Activated B cell treated with CpG ODN at 0.5 μM for 24 hours (primary cell): Measurements from ENCODE around the gene ZNF280C. TPM values are rescaled to one million over a fixed set of nuclear protein-coding genes. Genes with fewer than 3 reads are reported as not detected.

Experiments used
- ATAC-seq: fragments of 200-7000 bp; cut with Tn5 transposase; one replicate; pipeline ENCODE4 v1.10.0; 2021; ENCODE audit warnings: low read depth, mild to moderate bottlenecking, moderate library complexity
- CTCF ChIA-PET: fragments of 350-600 bp; sonication (Branson Sonifier 250); formaldehyde crosslinking; loops from one replicate; lab custom pipeline; 2021; ENCODE audit warnings: antibody characterized with exemption; lab: Charles Lee
- POLR2A ChIA-PET: fragments of 350-600 bp; sonication (Branson Sonifier 250); formaldehyde crosslinking; loops from one replicate; lab custom pipeline; 2021; ENCODE audit warnings: antibody characterized with exemption; lab: Charles Lee
- DNase-seq: peaks from one replicate; pipeline ENCODE4 v3.0.0; 2022
- H3K27ac Mint-ChIP-seq: one replicate; pipeline ENCODE4 v1.8.0; 2020; ENCODE audit warnings: mixed read lengths
- H3K27me3 Mint-ChIP-seq: one replicate; pipeline ENCODE4 v1.8.0; 2021; ENCODE audit warnings: mixed read lengths
- H3K36me3 Mint-ChIP-seq: one replicate; pipeline ENCODE4 v1.8.0; 2021; ENCODE audit warnings: low read depth, mixed read lengths
- H3K4me1 Mint-ChIP-seq: one replicate; pipeline ENCODE4 v1.8.0; 2021; ENCODE audit warnings: mixed read lengths
- H3K4me3 Mint-ChIP-seq: one replicate; pipeline ENCODE4 v1.8.0; 2020; ENCODE audit warnings: mild to moderate bottlenecking, mixed read lengths
- H3K9me3 Mint-ChIP-seq: one replicate; pipeline ENCODE4 v1.8.0; 2020; ENCODE audit warnings: mixed read lengths
- CTCF ChIP-seq: fragments of 200-600 bp; IDR thresholded peaks from one replicate; pipeline ENCODE4 v1.8.0; 2022; ENCODE audit warnings: antibody characterized with exemption, mild to moderate bottlenecking
- intact Hi-C: fragments of 100-400 bp; cut with micrococcal nuclease; formaldehyde crosslinking; loops from one replicate; pipeline ENCODE4 v1.15.1; 2024
- total RNA-seq: library from RNA; stranded (reverse); gene quantifications from 2 replicates; pipeline ENCODE4 v1.2.3, GENCODE V29; 2022

Gene ZNF280C
- total RNA-seq, 1 donor from 2014 or later, result 9.1 TPM

GRCh38 chrX:130179170-130179569 lies 89.5 kb downstream of the ZNF280C start:
- Mint-ChIP-seq H3K4me1 (peaks cover 44% of the 10 kb centered on the region), H3K9me3 (no peaks in the 10 kb centered on the region), H3K4me3 (no peak overlapping the region), H3K27ac (no peak overlapping the region), H3K36me3 (peaks cover 5% of the 10 kb centered on the region), H3K27me3 (no peaks in the 10 kb centered on the region)
- CTCF ChIA-PET, result no interaction called here
- POLR2A ChIA-PET, result interaction anchor here (0.7 to 1.2 kb wide), 2 partner anchors 226 to 454 kb away, joined by 3 read pairs; no protein-coding TSS in a partner anchor
- DNase-seq (no peak), ATAC-seq (no peak)
- intact Hi-C loops, result no loop called here
- no peak for TF ChIP-seq CTCF

- ChIA-PET POLR2A (interaction anchor here (1.0 to 3.3 kb wide), 3 partner anchors 11 to 97 kb away, joined by 3 to 15 read pairs (median 4); partner anchors contain the start of gene AIFM1), CTCF (interaction anchor here (1.0 to 2.1 kb wide), 3 partner anchors 11 to 56 kb away, joined by 3 to 12 read pairs (median 5); partner anchors contain the start of gene AIFM1)
- TF ChIP-seq CTCF, result no peak
- intact Hi-C loops, result loop anchor here (1.0 kb wide), 1 partner anchor 12 kb away; the partner anchor contains the start of gene AIFM1
- peaks cover 59% of the 10 kb centered on the region for H3K4me1 Mint-ChIP-seq
- H3K36me3 Mint-ChIP-seq, result peaks cover 5% of the 10 kb centered on the region
- DNase-seq, result no peak
- ATAC-seq, result no peak
- peak overlapping the region; percentile 85 for H3K27ac Mint-ChIP-seq
- H3K9me3 Mint-ChIP-seq, result no peaks in the 10 kb centered on the region
- H3K4me3 Mint-ChIP-seq, result no peak overlapping the region
- H3K27me3 Mint-ChIP-seq, result no peaks in the 10 kb centered on the region
Measured at GRCh38 chrX:130176942-130177341, 91.8 kb downstream of the ZNF280C start.

- H3K27me3 Mint-ChIP-seq, result no peaks in the 10 kb centered on the region
- DNase-seq (no peak), ATAC-seq (peak; percentile 79)
- ChIA-PET CTCF (interaction anchor here (1.0 to 2.1 kb wide), 4 partner anchors 11 to 115 kb away, joined by 3 to 12 read pairs (median 4); partner anchors contain the start of gene AIFM1), POLR2A (interaction anchor here (0.6 to 3.3 kb wide), 5 partner anchors 10 to 96 kb away, joined by 3 to 15 read pairs (median 4); partner anchors contain the start of gene AIFM1)
- TF ChIP-seq CTCF, result no peak
- no peaks in the 10 kb centered on the region for H3K9me3 Mint-ChIP-seq
- H3K27ac Mint-ChIP-seq, result peak overlapping the region; percentile 85
- H3K4me3 Mint-ChIP-seq, result no peak overlapping the region
- intact Hi-C loops, result loop anchor here (1.0 kb wide), 1 partner anchor 11 kb away; the partner anchor contains the start of gene AIFM1
- peaks cover 59% of the 10 kb centered on the region for H3K4me1 Mint-ChIP-seq
- peaks cover 5% of the 10 kb centered on the region for H3K36me3 Mint-ChIP-seq
Measured at GRCh38 chrX:130176354-130176776, 92.3 kb downstream of the ZNF280C start.

GRCh38 chrX:130174937-130175336 lies 93.8 kb downstream of the ZNF280C start:
- peaks cover 67% of the 10 kb centered on the region for H3K4me1 Mint-ChIP-seq
- no peak for DNase-seq
- no peaks in the 10 kb centered on the region for H3K9me3 Mint-ChIP-seq
- peak overlapping the region; percentile 32 for H3K4me3 Mint-ChIP-seq
- no peaks in the 10 kb centered on the region for H3K27me3 Mint-ChIP-seq
- ChIA-PET POLR2A (interaction anchor here (3.3 kb wide), 1 partner anchor 9 kb away, joined by 15 read pairs; the partner anchor contains the start of gene AIFM1), CTCF (no interaction called here)
- peaks cover 5% of the 10 kb centered on the region for H3K36me3 Mint-ChIP-seq
- no peak for TF ChIP-seq CTCF
- no peak for ATAC-seq
- H3K27ac Mint-ChIP-seq, result peak overlapping the region; percentile 18
- intact Hi-C loops, result loop anchor here (5.0 kb wide), 1 partner anchor 403 kb away; no protein-coding TSS in a partner anchor

- peak overlapping the region; percentile 88 for H3K4me3 Mint-ChIP-seq
- peak overlapping the region; percentile 91 for H3K27ac Mint-ChIP-seq
- no peaks in the 10 kb centered on the region for H3K9me3 Mint-ChIP-seq
- no peak for ATAC-seq
- ChIA-PET CTCF (interaction anchor here (0.9 kb wide), 1 partner anchor 95 kb away, joined by 3 read pairs; no protein-coding TSS in a partner anchor), POLR2A (interaction anchor here (3.3 kb wide), 1 partner anchor 9 kb away, joined by 15 read pairs; the partner anchor contains the start of gene AIFM1)
- H3K4me1 Mint-ChIP-seq, result peaks cover 61% of the 10 kb centered on the region
- no peaks in the 10 kb centered on the region for H3K36me3 Mint-ChIP-seq
- intact Hi-C loops, result loop anchor here (5.0 kb wide), 1 partner anchor 402 kb away; no protein-coding TSS in a partner anchor
- no peaks in the 10 kb centered on the region for H3K27me3 Mint-ChIP-seq
- DNase-seq, result no peak
- no peak for TF ChIP-seq CTCF
Measured at GRCh38 chrX:130174045-130174704, 94.5 kb downstream of the ZNF280C start.
